Measurements from ENCODE around the gene CCBE1. TPM values are rescaled to one million over a fixed set of nuclear protein-coding genes. Genes with fewer than 3 reads are reported as not detected.

Gene CCBE1
- total and polyA plus RNA-seq, 9 of the 15 experiments (the other 6 are each of a cell fraction or from before 2014, with no cell fraction given): 0.20 TPM; not detected in 8

DNA sequence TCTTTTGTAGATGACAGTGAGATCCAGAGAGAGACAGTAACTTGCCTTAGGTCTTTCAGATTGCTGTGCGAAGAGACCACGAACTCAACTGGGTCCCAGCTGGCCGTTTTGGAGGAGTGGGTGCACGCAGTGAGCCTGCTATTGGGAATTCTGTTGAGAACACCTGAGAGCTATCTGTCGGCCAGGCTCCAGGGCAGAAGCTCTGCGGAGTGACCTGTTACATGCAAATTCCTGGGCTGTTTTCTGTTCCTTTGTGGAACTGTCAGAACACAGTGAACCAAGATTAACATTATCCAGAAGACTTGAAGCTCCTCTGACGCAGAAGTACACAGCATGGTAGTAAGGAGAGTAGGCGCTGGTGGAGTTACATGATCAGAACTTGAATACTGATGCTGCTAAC, 238.6 kb downstream of the CCBE1 start:
- no peaks in the 10 kb centered on the region for H3K36me3 ChIP-seq (ENCODE audit: control insufficient read depth, insufficient read depth, low read length)
- intact Hi-C loops (cut with micrococcal nuclease) (no loop called here), in situ Hi-C loops (cut with MboI) (loop anchor here (10.0 kb wide), 1 partner anchor 366 kb away; no protein-coding TSS in a partner anchor)
- WGBS (ENCODE audit: insufficient coverage, low coverage, missing lambda C conversion rate): 0% methylated on average over 6 of the region's 8 CpGs
- ChIA-PET CTCF (ENCODE audit: low intra/inter-chr PET ratio) (interaction anchor here (0.6 kb wide), 1 partner anchor 562 kb away, joined by 3 read pairs; no protein-coding TSS in a partner anchor), POLR2A (no interaction called here)
- no peaks in the 10 kb centered on the region for H4K20me1 ChIP-seq (replicated peaks; ENCODE audit: control insufficient read depth, insufficient read depth, low read length)
- no peak overlapping the region for H3K9ac ChIP-seq (ENCODE audit: insufficient read depth in 1 of 2, low read depth in 2 of 2, low read length in 2 of 2)
- H3K9me3 ChIP-seq (replicated peaks; ENCODE audit: control insufficient read depth, insufficient read depth, low read depth, low read length): no peaks in the 10 kb centered on the region
- no peak for TF ChIP-seq MTF1 (CRISPR knock-in tag; IDR thresholded peaks at IDR 0.05; ENCODE audit: borderline replicate concordance)
- TF ChIP-seq, protein P1, sequence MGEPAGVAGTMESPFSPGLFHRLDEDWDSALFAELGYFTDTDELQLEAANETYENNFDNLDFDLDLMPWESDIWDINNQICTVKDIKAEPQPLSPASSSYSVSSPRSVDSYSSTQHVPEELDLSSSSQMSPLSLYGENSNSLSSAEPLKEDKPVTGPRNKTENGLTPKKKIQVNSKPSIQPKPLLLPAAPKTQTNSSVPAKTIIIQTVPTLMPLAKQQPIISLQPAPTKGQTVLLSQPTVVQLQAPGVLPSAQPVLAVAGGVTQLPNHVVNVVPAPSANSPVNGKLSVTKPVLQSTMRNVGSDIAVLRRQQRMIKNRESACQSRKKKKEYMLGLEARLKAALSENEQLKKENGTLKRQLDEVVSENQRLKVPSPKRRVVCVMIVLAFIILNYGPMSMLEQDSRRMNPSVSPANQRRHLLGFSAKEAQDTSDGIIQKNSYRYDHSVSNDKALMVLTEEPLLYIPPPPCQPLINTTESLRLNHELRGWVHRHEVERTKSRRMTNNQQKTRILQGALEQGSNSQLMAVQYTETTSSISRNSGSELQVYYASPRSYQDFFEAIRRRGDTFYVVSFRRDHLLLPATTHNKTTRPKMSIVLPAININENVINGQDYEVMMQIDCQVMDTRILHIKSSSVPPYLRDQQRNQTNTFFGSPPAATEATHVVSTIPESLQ (CRISPR knock-in tag; IDR thresholded peaks at IDR 0.05): no peak
- TF ChIP-seq HLTF (IDR thresholded peaks at IDR 0.05): no peak
- TF ChIP-seq CBFA2T2 (conservative IDR thresholded peaks at IDR 0.05): no peak
- no peak for TF ChIP-seq POLR2G (IDR thresholded peaks at IDR 0.05; ENCODE audit: low read depth, low read length)
- TF ChIP-seq SAP30 (IDR thresholded peaks at IDR 0.05; ENCODE audit: borderline replicate concordance, insufficient read depth, low read depth, low read length, poor library complexity, severe bottlenecking): no peak
- TF ChIP-seq CBX1 (IDR thresholded peaks at IDR 0.05; ENCODE audit: low read depth): no peak
- no peak for TF ChIP-seq FIP1L1 (IDR thresholded peaks at IDR 0.05; ENCODE audit: low read depth, low read length, poor library complexity, severe bottlenecking)
- no peak for TF ChIP-seq FOXK1 (CRISPR knock-in tag; IDR thresholded peaks at IDR 0.05; ENCODE audit: borderline replicate concordance)
- TF ChIP-seq, protein P2, sequence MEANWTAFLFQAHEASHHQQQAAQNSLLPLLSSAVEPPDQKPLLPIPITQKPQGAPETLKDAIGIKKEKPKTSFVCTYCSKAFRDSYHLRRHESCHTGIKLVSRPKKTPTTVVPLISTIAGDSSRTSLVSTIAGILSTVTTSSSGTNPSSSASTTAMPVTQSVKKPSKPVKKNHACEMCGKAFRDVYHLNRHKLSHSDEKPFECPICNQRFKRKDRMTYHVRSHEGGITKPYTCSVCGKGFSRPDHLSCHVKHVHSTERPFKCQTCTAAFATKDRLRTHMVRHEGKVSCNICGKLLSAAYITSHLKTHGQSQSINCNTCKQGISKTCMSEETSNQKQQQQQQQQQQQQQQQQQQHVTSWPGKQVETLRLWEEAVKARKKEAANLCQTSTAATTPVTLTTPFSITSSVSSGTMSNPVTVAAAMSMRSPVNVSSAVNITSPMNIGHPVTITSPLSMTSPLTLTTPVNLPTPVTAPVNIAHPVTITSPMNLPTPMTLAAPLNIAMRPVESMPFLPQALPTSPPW (CRISPR knock-in tag; IDR thresholded peaks at IDR 0.05): no peak
- TF ChIP-seq XRCC3 (IDR thresholded peaks at IDR 0.05): no peak
- TF ChIP-seq PHF21A (IDR thresholded peaks at IDR 0.05; ENCODE audit: borderline replicate concordance, low read depth): no peak
- TF ChIP-seq NKRF (IDR thresholded peaks at IDR 0.05; ENCODE audit: borderline replicate concordance): no peak
- no peak for TF ChIP-seq RBM34 (IDR thresholded peaks at IDR 0.05; ENCODE audit: borderline replicate concordance, insufficient read depth, low read length)
- no peak overlapping the region for H3K4me2 ChIP-seq (ENCODE audit: insufficient read depth, low read length)
- BruUV-seq (replicated peaks): no TSS peak
- H2AFZ ChIP-seq (ENCODE audit: low read depth, low read length): no peak overlapping the region
- H3K27me3 ChIP-seq (ENCODE audit: control insufficient read depth in 2 of 2, insufficient read depth in 2 of 2, low read length in 2 of 2): peaks cover 0 to 13% of the 10 kb centered on the region in 2 experiments; a peak in 2 of 5 replicates
- ATAC-seq: no peak
- no peaks in the 10 kb centered on the region for H3K4me1 ChIP-seq (replicated peaks in 1 of 2; ENCODE audit: control insufficient read depth in 2 of 2, insufficient read depth in 2 of 2, low read length in 2 of 2)
- no peak overlapping the region for H3K27ac ChIP-seq (ENCODE audit: extremely low read depth, low read depth, low read length)
- no peak for FAIRE-seq
- no peaks in the 10 kb centered on the region for H3K9me1 ChIP-seq (ENCODE audit: control insufficient read depth, insufficient read depth, low read length)
- H3K4me3 ChIP-seq: no peak overlapping the region
- no peak for DNase-seq (ENCODE audit: extremely low read depth in 1 of 4, low spot score in 3 of 4)
- no peaks in the 10 kb centered on the region for H3K79me2 ChIP-seq (ENCODE audit: control insufficient read depth, insufficient read depth, low read length)
